NK-92 (cell line): ENCODE measurements around the gene ARHGAP9.

Source experiments
- DNase-seq: peaks from one replicate; lab custom pipeline; 2025; ENCODE audit not compliant: unreplicated experiment; lab: John Stamatoyannopoulos, UW

The ARHGAP9 gene

DNA sequence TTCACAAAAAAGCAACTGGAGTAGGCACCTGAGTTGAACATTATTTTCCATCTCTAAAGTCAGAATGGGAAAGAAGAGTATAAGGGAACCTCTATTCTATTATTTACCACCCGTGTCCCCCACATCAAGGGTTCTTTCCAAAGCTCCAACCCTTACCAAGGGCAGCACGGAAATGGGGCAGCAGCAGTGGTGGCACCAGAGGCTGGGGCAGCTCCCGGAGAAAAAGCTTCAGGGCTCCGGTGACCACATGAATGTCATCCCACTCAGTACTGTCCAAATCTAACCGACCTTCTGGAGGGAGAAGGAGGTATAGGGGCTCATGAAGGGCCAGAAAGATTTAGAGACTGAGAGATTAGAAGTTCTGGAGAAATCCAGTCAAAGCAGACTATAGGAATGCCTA lies 5.8 kb downstream of the ARHGAP9 start:
- no peak for DNase-seq

DNA sequence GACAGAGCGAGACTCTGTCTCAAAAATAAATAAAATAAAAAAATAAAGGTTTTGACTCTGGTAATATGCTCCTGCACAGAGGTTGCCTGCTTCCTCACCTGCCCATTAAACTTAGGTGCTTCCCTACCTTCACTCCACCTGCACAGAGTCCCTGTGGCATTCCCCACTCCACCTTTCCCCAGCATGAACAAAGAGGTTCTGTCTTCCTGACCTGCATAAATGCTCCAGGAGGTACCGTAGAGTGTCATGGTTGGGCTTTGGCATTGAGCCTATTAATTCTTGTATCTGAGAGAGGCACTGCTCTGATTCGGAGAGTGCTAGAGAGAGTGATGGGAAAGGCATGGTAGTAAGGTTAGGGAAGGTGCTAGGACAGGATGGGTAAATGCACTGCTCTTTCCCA lies 6.3 kb downstream of the ARHGAP9 start:
- no peak for DNase-seq

DNA sequence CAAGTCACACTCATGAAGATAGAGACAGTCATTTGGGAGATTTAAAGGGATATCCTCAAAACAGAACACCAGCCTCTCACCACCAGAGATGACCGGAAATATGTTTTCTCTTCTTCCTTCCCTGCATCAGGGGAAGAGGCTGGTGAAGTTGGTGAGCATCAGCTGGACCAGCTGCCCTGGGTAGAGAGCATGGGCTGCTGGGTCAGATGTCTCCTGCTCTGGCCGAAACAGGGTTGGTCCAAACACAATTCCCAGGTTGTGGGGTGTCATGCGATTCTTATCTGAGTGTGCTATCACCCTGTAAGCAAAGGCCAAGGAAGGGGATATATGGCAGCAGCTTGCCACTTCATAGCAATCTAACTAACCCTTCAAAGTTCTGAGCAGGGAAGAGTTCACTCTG lies 7.3 kb downstream of the ARHGAP9 start:
- DNase-seq: no peak

DNA sequence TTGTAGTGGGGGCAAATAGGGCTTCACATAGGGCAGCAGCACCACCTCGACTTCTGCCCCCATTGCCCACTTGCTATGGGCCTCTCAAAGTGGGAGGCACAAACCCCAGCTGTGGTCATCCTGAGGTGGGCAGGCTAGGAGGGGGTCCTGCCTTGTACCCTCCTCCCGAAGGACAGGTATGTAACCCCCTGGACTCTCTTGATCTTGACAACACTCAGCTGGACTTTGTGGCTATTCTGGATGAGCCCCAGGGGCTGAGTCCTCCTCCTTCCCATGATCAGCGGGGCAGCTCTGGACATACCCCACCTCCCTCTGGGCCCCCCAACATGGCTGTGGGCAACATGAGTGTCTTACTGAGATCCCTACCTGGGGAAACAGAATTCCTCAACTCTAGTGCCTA lies 8.0 kb downstream of the ARHGAP9 start:
- DNase-seq: no peak

DNA sequence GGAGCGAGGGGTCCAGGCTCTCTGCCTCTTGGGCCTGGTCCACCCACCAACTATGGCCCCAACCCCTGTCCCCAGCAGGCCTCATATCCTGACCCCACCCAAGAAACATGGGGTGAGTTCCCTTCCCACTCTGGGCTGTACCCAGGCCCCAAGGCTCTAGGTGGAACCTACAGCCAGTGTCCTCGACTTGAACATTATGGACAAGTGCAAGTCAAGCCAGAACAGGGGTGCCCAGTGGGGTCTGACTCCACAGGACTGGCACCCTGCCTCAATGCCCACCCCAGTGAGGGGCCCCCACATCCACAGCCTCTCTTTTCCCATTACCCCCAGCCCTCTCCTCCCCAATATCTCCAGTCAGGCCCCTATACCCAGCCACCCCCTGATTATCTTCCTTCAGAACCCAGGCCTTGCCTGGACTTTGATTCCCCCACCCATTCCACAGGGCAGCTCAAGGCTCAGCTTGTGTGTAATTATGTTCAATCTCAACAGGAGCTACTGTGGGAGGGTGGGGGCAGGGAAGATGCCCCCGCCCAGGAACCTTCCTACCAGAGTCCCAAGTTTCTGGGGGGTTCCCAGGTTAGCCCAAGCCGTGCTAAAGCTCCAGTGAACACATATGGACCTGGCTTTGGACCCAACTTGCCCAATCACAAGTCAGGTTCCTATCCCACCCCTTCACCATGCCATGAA lies 8.6 kb downstream of the ARHGAP9 start:
- DNase-seq: no peak

DNA sequence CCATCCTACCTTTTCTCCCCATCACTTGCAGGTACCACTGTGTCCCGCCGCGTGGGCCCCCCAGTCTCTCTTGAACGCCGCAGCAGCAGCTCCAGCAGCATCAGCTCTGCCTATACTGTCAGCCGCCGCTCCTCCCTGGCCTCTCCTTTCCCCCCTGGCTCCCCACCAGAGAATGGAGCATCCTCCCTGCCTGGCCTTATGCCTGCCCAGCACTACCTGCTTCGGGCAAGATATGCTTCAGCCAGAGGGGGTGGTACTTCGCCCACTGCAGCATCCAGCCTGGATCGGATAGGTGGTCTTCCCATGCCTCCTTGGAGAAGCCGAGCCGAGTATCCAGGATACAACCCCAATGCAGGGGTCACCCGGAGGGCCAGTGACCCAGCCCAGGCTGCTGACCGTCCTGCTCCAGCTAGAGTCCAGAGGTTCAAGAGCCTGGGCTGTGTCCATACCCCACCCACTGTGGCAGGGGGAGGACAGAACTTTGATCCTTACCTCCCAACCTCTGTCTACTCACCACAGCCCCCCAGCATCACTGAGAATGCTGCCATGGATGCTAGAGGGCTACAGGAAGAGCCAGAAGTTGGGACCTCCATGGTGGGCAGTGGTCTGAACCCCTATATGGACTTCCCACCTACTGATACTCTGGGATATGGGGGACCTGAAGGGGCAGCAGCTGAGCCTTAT lies 9.2 kb downstream of the ARHGAP9 start:
- DNase-seq: no peak

DNA sequence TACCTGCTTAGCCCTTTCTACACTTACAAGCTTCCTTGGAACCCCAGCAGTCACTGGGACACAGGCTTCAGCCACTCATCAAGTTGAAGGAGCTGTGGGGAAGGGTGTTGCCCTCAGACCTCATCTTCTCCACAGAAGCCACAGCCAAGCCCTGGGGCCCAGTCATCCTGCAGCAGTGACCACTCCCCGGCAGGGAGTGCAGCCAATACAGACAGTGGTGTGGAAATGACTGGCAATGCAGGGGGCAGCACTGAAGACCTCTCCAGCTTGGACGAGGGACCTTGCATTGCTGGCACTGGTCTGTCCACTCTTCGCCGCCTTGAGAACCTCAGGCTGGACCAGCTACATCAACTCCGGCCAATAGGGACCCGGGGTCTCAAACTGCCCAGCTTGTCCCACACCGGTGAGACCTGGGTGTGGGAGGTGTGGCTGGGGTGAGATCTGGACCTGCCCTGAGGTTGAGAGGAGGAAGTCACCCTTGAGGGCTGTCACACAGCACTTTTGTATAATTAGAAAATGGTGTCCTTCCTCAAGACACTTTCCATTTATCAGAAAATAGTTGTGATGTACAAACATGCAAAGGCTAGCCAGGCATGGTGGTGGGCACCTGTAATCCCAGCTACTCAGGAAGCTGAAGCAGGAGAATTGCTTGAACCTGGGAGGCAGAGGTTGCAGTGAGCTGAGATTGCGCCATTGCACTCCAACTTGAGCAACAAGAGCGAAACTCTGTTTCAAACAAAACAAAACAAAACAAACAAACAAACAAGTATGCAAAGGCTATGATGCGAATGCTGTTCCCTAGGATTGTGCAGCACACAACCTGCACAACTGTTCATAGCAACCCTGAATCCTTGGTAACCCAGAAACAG lies 10.1 kb downstream of the ARHGAP9 start:
- no peak for DNase-seq

DNA sequence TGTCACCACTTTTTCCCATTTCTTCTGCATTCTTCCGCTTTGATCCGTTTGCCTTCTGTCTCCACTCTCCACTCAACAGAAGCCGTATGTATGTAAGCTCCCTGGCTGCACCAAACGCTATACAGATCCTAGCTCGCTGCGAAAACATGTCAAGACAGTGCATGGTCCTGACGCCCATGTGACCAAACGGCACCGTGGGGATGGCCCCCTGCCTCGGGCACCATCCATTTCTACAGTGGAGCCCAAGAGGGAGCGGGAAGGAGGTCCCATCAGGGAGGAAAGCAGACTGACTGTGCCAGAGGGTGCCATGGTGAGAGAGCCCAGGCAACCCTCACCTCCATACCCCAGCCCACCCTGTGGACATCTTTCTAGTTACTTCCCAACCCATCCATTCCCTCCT lies 11.8 kb downstream of the ARHGAP9 start:
- no peak for DNase-seq

DNA sequence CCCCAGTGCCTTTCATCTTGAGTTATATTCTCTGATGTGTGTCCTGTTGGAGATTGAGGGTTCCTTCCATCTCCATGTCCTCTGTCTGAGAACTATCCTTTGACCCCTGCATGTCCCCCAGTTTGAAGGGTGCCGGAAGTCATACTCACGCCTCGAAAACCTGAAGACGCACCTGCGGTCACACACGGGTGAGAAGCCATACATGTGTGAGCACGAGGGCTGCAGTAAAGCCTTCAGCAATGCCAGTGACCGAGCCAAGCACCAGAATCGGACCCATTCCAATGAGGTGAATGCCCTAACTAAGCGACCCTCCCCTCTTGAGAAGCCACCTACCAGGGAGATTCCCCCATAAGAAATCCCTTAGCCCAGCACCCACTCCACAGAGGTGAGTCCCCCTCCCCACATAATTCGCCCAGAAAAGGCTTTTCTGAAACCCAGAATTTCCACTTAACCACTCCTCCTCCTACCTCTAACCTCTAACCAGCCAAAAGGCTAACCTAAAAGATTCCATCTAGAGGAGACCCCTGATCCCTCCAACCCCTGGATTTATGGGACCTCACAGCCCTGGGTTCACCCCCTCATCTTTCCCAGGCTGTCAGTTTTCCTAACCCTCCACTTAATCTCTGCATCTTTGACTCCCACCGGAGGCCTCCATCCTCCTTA lies 12.3 kb downstream of the ARHGAP9 start:
- DNase-seq: no peak

DNA sequence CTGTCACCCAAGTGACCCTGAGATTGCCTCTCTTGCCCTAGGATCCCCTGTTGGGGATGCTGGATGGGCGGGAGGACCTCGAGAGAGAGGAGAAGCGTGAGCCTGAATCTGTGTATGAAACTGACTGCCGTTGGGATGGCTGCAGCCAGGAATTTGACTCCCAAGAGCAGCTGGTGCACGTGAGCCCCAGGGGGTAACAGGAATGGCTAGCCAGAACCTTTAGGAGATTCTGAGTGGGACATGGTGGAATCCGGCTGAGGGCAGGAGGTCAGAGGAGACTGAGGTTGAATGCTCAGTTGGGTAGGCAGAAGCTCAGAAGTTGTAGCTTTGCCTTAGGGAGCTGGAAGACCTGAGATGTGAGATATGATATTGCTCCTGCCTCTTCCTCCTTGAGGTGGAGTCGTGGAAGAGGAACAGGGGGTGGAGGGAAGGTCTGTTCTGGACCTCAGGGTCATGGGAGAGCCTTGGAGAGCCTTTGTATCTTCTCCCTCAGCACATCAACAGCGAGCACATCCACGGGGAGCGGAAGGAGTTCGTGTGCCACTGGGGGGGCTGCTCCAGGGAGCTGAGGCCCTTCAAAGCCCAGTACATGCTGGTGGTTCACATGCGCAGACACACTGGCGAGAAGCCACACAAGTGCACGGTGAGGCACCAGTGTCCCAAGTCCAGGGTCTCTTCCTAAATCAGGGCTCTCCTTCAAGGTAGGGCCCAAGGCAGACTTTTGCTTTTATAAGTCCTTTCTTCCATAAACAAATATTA lies 13.7 kb downstream of the ARHGAP9 start:
- no peak for DNase-seq

DNA sequence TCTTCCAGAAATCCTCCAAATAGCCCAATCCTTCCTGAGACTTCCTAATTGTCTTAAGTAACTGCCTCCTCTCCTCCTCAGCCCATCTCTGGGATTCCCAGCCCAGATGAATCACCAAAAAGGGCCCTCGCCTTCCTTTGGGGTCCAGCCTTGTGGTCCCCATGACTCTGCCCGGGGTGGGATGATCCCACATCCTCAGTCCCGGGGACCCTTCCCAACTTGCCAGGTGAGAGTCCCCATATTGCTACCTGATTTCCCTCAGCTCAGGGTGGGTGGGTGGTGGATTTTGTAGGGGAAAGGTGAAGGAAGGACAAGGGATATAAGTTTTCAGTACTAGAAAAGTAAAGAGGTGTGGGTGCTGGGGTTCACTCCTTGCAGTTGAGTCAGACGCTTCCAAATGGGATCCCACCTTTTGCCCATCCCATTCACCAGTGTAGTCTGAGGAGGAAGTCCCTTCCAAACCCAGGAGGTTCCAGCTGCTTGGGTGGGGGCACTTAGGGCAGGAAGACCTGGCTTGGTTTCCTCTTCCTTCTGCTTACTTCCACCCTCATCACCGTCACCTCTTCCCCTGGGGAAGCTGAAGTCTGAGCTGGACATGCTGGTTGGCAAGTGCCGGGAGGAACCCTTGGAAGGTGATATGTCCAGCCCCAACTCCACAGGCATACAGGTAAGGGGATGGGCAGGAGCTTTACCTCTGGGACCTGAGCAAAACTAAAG lies 14.5 kb downstream of the ARHGAP9 start:
- DNase-seq: no peak

DNA sequence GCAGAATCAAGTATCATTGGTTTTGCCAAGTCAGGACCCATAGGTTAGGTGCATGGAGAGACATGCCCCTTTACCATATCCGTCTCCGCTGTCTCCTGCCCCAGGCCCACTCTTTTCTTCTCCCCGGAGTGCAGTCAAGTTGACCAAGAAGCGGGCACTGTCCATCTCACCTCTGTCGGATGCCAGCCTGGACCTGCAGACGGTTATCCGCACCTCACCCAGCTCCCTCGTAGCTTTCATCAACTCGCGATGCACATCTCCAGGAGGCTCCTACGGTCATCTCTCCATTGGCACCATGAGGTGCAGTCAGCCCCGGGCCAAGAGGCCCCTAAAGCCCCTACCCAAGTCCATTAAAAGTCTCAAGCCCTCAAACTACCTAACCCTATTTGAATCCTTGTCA lies 15.1 kb downstream of the ARHGAP9 start:
- no peak for DNase-seq

DNA sequence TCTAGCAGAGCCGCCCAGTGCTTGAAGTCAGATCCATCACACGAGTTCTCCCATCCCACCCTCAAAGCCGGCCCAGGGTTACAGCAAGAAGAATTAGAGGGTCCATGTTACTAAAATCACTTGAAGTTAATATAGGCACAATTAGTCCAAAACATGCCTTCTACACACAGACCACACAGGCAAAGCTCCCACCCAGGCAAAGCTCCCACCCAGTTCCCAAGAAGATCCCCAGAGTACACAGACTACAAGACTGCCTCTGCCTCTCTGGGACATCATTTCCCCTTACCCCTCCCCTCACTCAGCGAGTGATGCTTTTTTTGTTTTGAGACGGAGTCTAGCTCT lies 16.8 kb downstream of the ARHGAP9 start:
- no peak for DNase-seq

DNA sequence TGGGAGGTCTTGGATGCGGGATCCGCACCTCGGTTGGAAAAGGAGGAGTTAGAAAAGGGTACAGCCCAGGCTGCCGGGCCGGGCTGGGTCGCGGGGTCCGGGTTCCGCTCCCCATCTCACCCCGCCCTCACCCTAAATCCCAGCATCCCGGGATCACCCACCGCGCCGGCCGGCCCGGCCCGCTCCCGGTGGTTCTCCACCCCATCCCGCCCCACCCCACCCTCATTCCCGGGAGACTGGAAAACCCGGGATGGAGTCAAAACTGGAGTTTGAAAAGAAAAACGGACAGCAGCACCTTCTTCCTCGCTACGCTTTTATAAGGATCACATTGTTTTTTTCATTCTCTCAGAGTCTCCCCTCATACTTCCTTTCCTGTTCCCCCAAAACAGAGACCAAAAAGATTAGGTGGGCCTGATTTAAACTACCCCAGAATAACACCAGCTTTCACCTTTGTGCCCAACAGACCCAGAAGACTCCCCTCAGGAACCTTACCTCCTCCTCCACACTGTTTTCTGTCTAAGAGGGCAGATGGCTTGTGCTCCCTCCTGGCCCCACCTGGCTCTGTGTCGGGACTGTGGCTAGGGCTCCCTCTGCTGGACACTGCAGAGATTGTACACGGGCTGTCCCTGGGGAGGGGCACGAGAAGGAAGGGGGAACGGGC lies 17.3 kb downstream of the ARHGAP9 start:
- peak; percentile 12 for DNase-seq

DNA sequence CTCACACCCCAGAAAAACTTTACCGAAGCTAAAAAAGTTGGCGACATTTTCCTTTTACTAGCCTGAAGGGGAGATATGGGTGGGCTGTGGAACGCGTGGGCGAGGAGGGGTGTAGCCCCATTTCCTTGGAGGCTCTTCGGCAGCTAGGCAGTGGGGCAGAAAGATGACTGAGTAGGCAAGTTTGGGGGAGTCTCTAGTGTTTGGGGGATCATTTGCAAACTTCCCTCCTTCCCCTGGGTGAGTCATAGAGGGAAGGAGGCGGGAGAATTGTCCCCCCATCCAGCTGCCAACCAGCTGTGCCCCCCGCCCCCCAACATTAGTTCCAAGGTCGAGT lies 17.8 kb downstream of the ARHGAP9 start:
- no peak for DNase-seq

DNA sequence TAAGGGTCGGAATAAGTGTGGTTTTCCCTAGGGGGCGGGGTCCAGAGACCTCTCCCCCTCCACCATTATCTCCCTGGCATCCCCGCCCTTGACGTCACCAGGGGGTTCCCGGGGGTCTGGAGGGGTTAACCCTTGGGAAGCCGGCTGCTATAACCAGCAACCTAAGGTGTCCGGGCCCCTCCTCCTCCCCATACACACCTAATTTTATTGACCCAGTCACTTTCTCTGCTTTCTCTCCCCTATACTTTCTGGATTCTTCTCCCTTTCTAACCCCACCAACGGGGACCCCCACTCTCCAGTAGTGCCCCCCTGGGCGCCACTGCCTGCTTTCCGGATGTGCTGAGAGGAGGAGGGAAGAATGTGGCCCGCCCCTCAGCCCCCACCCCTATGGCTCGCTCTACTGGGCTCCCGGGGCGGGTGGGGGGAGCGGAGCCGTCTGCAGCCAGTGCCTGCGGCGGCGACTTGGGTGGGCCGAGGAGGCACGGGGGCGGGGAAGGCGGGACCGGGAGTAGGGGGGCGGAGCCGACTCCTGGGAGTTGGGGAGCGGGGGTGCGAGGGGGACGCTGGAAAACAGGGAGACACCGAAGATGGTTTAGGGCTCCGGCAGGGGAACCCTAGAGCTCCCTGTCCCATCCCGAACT lies 18.3 kb downstream of the ARHGAP9 start:
- DNase-seq: no peak

DNA sequence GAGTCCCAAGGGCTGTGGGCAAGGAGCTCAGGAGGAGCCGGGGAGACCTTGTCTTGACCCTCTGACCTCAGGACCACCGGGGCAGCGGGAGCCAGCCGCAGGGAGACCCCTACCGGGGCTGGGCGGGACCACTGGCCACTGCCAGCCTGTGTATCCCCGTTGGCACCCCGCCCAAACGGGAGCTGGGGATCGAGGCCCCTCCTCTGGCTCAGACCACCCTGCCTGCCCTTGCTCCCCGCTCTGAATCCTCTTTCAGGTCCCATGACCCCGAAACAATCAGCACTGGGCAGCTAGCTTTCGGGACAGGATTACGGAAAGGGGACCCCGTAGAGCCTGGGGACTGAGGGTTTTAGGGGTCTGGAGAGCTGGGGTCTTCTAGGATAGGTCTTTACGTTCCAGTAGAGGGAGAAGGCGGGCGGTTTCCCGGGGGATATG lies 18.8 kb downstream of the ARHGAP9 start:
- no peak for DNase-seq

DNA sequence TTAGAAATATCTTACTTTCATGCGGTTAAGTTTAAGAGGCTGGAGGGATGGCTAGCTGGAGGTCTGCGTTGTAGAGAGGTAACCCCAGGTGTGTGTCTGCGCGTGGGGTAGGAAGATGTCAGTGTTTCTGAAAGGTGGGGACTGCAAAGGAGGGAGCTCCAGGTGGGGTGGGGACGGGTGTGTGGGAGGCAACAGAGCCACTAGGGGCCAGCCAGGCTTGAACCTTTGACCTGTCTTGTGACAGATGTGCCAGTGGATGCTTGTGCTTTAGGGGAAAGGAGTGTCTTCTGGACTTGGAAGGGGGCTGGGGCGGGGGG lies 19.2 kb downstream of the ARHGAP9 start:
- DNase-seq: no peak

DNA sequence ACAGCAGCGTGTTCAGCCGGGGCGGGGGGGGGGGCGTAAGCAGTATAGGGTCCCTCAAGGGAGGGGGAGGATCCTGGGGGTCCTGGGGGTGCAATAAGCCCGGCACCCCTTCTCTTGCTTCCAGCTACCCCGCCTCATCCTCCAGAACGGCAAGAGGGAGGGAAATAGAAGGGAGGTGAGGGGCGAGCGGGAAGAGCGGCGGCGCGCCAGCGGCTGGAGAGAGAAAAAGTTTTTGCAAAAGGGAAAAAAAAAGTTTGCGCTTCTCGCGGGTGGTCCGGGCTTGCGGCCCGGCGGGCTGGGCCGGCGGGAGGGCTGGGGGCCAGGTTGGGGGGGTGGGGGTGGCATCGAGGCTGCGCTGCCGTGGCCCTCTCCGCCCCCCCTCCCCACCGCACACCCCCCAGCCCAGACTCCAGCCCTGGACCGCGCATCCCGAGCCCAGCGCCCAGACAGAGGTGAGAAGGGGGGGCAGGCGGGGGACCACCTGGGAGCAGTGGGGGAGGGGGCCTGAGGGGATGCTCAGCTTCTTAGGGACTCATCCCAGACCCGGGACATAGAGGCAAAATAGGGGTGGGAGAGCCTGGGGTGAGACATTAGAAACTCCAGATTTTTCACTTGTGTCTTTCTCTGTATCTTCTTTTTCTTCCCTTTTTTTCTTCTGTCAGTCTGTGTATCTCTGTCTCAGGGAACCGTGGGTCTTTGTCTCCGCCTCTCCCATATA lies 19.8 kb downstream of the ARHGAP9 start, which contains the start of gene GLI1:
Gene GLI1, plus strand, starts transcription at position 36 of the 718 bp plus-strand sequence. CDS start 3,907 bp downstream, outside the sequence.
- DNase-seq: no peak
